Measurements from ENCODE around the gene SLC6A7. TPM values are rescaled to one million over a fixed set of nuclear protein-coding genes. Genes with fewer than 3 reads are reported as not detected.

Gene SLC6A7
- total RNA-seq, 1 experiment from 2014 or later, result not detected

DNA sequence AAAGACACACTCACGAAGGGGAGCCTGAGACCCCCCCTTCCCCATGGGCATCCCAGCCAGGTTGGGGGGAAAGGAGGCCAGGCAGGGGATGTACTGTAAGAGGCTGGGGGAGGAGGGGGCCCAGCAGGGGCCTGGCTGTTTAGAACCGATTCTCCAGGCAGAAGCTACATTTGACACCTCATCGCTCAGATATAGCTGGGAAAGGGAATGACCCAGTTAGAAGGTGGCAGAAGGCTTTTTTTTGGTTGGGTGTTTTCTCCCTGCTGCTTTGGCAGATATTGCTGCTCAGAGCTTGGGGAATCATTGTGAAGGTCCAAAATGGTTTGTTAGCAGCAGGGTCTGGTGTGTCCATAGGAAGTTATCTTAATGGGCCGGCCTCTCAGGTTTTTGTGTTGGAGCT lies 17.3 kb upstream of the SLC6A7 start:
- no peak overlapping the region for H2AFZ ChIP-seq

DNA sequence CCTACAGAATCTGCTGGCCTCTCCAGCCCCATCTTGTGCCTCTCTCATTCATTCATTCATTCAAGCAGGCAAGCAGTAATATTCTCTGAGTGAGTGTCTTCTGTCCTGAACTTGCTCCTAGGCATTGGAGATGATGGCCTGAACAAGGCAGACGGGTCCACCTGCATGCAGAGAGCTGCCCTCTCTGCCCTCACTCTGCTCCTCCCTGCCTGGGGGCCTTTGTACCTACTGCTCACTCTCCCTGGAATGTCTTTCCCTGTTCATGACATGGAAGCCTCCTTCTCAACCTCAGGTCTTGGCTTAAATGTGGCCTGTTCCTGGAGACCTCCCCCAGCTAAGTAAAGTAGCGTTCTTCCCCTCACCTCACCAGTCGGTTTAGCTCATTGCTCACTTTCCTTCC lies 16.7 kb upstream of the SLC6A7 start:
- H3K27me3 ChIP-seq (ENCODE audit: insufficient read depth, low read depth), result 0 out of 2 replicates have a peak, but pooled peaks cover 7% of the 10 kb centered on the region
- intact Hi-C loops (cut with micrococcal nuclease; ENCODE audit: unreplicated experiment), result no loop called here
- CTCF ChIA-PET, result no interaction called here
- H3K4me3 ChIP-seq, result no peak overlapping the region
- POLR2A ChIA-PET (ENCODE audit: unreplicated experiment), result interaction anchor here (0.6 kb wide), 1 partner anchor 101 kb away, joined by 3 read pairs; no protein-coding TSS in a partner anchor
- TF ChIP-seq, protein P1, sequence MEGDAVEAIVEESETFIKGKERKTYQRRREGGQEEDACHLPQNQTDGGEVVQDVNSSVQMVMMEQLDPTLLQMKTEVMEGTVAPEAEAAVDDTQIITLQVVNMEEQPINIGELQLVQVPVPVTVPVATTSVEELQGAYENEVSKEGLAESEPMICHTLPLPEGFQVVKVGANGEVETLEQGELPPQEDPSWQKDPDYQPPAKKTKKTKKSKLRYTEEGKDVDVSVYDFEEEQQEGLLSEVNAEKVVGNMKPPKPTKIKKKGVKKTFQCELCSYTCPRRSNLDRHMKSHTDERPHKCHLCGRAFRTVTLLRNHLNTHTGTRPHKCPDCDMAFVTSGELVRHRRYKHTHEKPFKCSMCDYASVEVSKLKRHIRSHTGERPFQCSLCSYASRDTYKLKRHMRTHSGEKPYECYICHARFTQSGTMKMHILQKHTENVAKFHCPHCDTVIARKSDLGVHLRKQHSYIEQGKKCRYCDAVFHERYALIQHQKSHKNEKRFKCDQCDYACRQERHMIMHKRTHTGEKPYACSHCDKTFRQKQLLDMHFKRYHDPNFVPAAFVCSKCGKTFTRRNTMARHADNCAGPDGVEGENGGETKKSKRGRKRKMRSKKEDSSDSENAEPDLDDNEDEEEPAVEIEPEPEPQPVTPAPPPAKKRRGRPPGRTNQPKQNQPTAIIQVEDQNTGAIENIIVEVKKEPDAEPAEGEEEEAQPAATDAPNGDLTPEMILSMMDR (conservative IDR thresholded peaks at IDR 0.05), result no peak
- TF ChIP-seq EZH2 (IDR thresholded peaks at IDR 0.05; ENCODE audit: low read depth), result no peak
- no peaks in the 10 kb centered on the region for H3K9me3 ChIP-seq (ENCODE audit: insufficient read depth, low read depth)
- peak in 1 of 2 experiments; percentile 13 for DNase-seq
- H4K20me1 ChIP-seq (ENCODE audit: insufficient read depth), result no peaks in the 10 kb centered on the region
- no peak overlapping the region for H3K4me2 ChIP-seq
- no peaks in the 10 kb centered on the region for H3K9me2 ChIP-seq (ENCODE audit: insufficient read depth)
- H3K27ac ChIP-seq, result no peak overlapping the region
- H3K4me1 ChIP-seq (replicated peaks; ENCODE audit: insufficient read depth), result no peaks in the 10 kb centered on the region
- no peaks in the 10 kb centered on the region for H3K79me2 ChIP-seq (ENCODE audit: low read depth)
- H2AFZ ChIP-seq, result no peak overlapping the region
- no TSS peak for BruUV-seq (replicated peaks)
- H3F3A ChIP-seq (ENCODE audit: insufficient read depth, low read depth), result no peaks in the 10 kb centered on the region
- no peaks in the 10 kb centered on the region for H3K36me3 ChIP-seq (ENCODE audit: low read depth)

More for the DNA sequence above, 17.3 kb upstream of the SLC6A7 start:
- H3K9me3 ChIP-seq (ENCODE audit: insufficient read depth, low read depth), result no peaks in the 10 kb centered on the region
- no peaks in the 10 kb centered on the region for H3K79me2 ChIP-seq (ENCODE audit: low read depth)
- ChIA-PET POLR2A (ENCODE audit: unreplicated experiment) (interaction anchor here (0.5 to 0.6 kb wide), 2 partner anchors 27 to 863 kb away, joined by 3 to 6 read pairs; no protein-coding TSS in a partner anchor), CTCF (no interaction called here)
- no peak overlapping the region for H3K27ac ChIP-seq
- intact Hi-C loops (cut with micrococcal nuclease; ENCODE audit: unreplicated experiment), result no loop called here
- H3F3A ChIP-seq (ENCODE audit: insufficient read depth, low read depth), result no peaks in the 10 kb centered on the region
- no peaks in the 10 kb centered on the region for H4K20me1 ChIP-seq (ENCODE audit: insufficient read depth)
- TF ChIP-seq, protein P1 (conservative IDR thresholded peaks at IDR 0.05), result no peak
- TF ChIP-seq EZH2 (IDR thresholded peaks at IDR 0.05; ENCODE audit: low read depth), result no peak
- H3K4me3 ChIP-seq, result no peak overlapping the region
- no peaks in the 10 kb centered on the region for H3K9me2 ChIP-seq (ENCODE audit: insufficient read depth)
- H3K27me3 ChIP-seq (ENCODE audit: insufficient read depth, low read depth), result 0 out of 2 replicates have a peak, but pooled peaks cover 7% of the 10 kb centered on the region
- DNase-seq, result no peak
- no peaks in the 10 kb centered on the region for H3K4me1 ChIP-seq (replicated peaks; ENCODE audit: insufficient read depth)
- no peaks in the 10 kb centered on the region for H3K36me3 ChIP-seq (ENCODE audit: low read depth)
- no peak overlapping the region for H3K4me2 ChIP-seq
- BruUV-seq (replicated peaks), result no TSS peak

DNA sequence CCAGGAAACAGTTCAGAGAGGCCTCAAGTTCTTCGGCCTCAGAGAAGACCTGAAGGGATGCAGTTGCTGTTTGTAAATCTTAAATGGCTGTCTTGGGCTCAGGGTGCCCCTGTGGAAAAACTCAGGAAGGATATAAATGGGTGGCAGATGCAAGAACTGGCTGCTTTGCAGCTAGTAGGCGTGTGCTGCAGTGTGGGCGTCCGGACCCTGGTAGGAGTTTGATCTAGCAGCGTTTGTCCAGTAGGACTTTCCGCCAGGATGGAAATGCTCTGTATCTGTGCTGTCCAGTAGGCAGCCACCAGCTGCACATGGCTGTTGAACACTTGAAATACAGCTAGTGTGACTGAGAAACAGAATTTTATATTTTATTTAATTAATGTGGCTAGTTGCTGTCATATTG lies 15.6 kb upstream of the SLC6A7 start:
- Histone ChIP-seq H2AFZ (no peak overlapping the region), H3K4me2 (no peak overlapping the region), H3K36me3 (ENCODE audit: low read depth) (no peaks in the 10 kb centered on the region), H3K9me2 (ENCODE audit: insufficient read depth) (no peaks in the 10 kb centered on the region), H3F3A (ENCODE audit: insufficient read depth, low read depth) (no peaks in the 10 kb centered on the region), H3K4me1 (replicated peaks; ENCODE audit: insufficient read depth) (no peaks in the 10 kb centered on the region), H3K27me3 (ENCODE audit: insufficient read depth, low read depth) (0 out of 2 replicates have a peak, but pooled peaks cover 7% of the 10 kb centered on the region), H3K9me3 (ENCODE audit: insufficient read depth, low read depth) (no peaks in the 10 kb centered on the region), H4K20me1 (ENCODE audit: insufficient read depth) (no peaks in the 10 kb centered on the region), H3K27ac (no peak overlapping the region), H3K79me2 (ENCODE audit: low read depth) (no peaks in the 10 kb centered on the region), H3K4me3 (no peak overlapping the region)
- no peak for TF ChIP-seq EZH2 (IDR thresholded peaks at IDR 0.05; ENCODE audit: low read depth)
- TF ChIP-seq, protein P1 (conservative IDR thresholded peaks at IDR 0.05), result no peak
- ChIA-PET POLR2A (ENCODE audit: unreplicated experiment) (interaction anchor here (0.7 kb wide), 1 partner anchor 135 kb away, joined by 4 read pairs; no protein-coding TSS in a partner anchor), CTCF (interaction anchor here (0.7 kb wide), 1 partner anchor 55 kb away, joined by 5 read pairs; no protein-coding TSS in a partner anchor)
- BruUV-seq (replicated peaks), result no TSS peak
- no peak for DNase-seq
- intact Hi-C loops (cut with micrococcal nuclease; ENCODE audit: unreplicated experiment), result no loop called here

All from PC-9 (cell line).